Measurements from ENCODE around the gene C1orf115. TPM values are rescaled to one million over a fixed set of nuclear protein-coding genes. Genes with fewer than 3 reads are reported as not detected.

C1orf115 gene
- polyA plus RNA-seq, 1 donor (not counting 4 experiments of a cell fraction or from before 2014, with no cell fraction given), result 0.72 TPM

DNA sequence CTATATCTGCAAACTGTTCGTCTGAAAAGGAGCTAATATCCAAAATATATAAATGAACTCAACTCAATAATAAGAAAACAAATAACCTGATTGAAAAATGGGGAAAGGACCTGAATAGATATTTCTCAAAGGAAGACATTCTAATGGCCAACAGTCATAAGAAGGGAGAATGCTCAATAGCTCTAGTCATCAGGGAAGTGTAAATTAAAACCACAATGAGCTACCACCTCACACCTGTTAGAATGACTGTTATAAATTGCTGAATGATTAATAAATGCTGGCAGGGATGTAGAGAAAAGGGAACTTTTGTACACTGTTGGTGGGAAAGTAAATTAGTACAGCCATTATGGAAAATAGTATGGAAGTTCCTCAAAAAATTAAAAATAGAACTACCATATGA lies 21.2 kb upstream of the C1orf115 start:
- TF ChIP-seq EZH2 (IDR thresholded peaks at IDR 0.05; ENCODE audit: low read length), result no peak
- TF ChIP-seq, protein P1, sequence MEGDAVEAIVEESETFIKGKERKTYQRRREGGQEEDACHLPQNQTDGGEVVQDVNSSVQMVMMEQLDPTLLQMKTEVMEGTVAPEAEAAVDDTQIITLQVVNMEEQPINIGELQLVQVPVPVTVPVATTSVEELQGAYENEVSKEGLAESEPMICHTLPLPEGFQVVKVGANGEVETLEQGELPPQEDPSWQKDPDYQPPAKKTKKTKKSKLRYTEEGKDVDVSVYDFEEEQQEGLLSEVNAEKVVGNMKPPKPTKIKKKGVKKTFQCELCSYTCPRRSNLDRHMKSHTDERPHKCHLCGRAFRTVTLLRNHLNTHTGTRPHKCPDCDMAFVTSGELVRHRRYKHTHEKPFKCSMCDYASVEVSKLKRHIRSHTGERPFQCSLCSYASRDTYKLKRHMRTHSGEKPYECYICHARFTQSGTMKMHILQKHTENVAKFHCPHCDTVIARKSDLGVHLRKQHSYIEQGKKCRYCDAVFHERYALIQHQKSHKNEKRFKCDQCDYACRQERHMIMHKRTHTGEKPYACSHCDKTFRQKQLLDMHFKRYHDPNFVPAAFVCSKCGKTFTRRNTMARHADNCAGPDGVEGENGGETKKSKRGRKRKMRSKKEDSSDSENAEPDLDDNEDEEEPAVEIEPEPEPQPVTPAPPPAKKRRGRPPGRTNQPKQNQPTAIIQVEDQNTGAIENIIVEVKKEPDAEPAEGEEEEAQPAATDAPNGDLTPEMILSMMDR (optimal IDR thresholded peaks at IDR 0.05 in 1 of 3, IDR thresholded peaks at IDR 0.05 in 1 of 3, conservative IDR thresholded peaks at IDR 0.05 in 1 of 3; ENCODE audit: extremely low read depth in 1 of 3, insufficient read depth in 2 of 3, low read length in 3 of 3), result no peak
- Histone ChIP-seq H3K9me3 (ENCODE audit: control insufficient read depth, low read depth, low read length) (no peaks in the 10 kb centered on the region), H3K4me2 (ENCODE audit: control insufficient read depth, extremely low read depth, insufficient read depth, low read depth, low read length) (no peak overlapping the region), H3K4me3 (ENCODE audit: control insufficient read depth in 2 of 3, extremely low read depth in 1 of 3, insufficient read depth in 2 of 3, low read depth in 1 of 3, low read length in 3 of 3) (no peak overlapping the region), H3K27ac (ENCODE audit: control insufficient read depth, insufficient read depth, low read length) (no peak overlapping the region), H3K27me3 (ENCODE audit: control insufficient read depth, extremely low read depth, insufficient read depth, low read length) (no peaks in the 10 kb centered on the region), H2AFZ (ENCODE audit: control insufficient read depth, low read length) (no peak overlapping the region), H3K9me1 (ENCODE audit: control insufficient read depth, extremely low read depth, insufficient read depth, low read length) (no peaks in the 10 kb centered on the region), H3K4me1 (ENCODE audit: control insufficient read depth, extremely low read depth, insufficient read depth, low read length) (no peaks in the 10 kb centered on the region), H3K79me2 (ENCODE audit: control insufficient read depth, insufficient read depth, low read length) (no peaks in the 10 kb centered on the region), H3K36me3 (ENCODE audit: control insufficient read depth in 2 of 2, extremely low read depth in 1 of 2, insufficient read depth in 2 of 2, low read length in 2 of 2) (no peaks in the 10 kb centered on the region), H4K20me1 (ENCODE audit: control insufficient read depth, extremely low read depth, insufficient read depth, low read length) (no peaks in the 10 kb centered on the region), H3K9ac (ENCODE audit: control insufficient read depth, extremely low read depth, insufficient read depth, low read length) (no peak overlapping the region)
- DNase-seq (ENCODE audit: low read depth, low spot score) (no peak), FAIRE-seq (no peak)
- dilution Hi-C loops (cut with MboI; ENCODE audit: extremely low pct_ligation_motif_present, low sequenced_read_pairs), result no loop called here

DNA sequence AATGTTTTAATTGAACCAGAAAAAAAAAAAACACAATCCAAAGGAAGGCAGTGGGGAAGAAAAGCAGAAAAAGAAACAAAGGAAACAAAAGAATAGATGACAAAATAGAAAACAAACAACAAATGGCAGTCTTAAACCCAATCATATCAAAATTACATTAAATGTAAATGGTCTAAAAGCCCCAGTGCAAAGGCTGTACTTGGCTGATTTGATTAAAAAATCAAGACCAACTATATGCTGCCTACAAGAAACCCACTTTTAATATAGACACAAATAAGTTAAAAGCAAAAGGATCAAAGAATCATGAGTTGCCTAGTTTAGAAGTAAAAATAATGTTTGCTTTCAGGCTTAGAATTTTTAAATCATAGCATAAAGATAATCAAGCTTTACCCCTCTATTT lies 19.8 kb upstream of the C1orf115 start:
- TF ChIP-seq, protein P1 (optimal IDR thresholded peaks at IDR 0.05 in 1 of 3, IDR thresholded peaks at IDR 0.05 in 1 of 3, conservative IDR thresholded peaks at IDR 0.05 in 1 of 3; ENCODE audit: extremely low read depth in 1 of 3, insufficient read depth in 2 of 3, low read length in 3 of 3), result no peak
- TF ChIP-seq EZH2 (IDR thresholded peaks at IDR 0.05; ENCODE audit: low read length), result no peak
- dilution Hi-C loops (cut with MboI; ENCODE audit: extremely low pct_ligation_motif_present, low sequenced_read_pairs), result no loop called here
- Histone ChIP-seq H3K9me3 (ENCODE audit: control insufficient read depth, low read depth, low read length) (no peaks in the 10 kb centered on the region), H3K4me1 (ENCODE audit: control insufficient read depth, extremely low read depth, insufficient read depth, low read length) (no peaks in the 10 kb centered on the region), H3K9ac (ENCODE audit: control insufficient read depth, extremely low read depth, insufficient read depth, low read length) (no peak overlapping the region), H3K79me2 (ENCODE audit: control insufficient read depth, insufficient read depth, low read length) (no peaks in the 10 kb centered on the region), H3K9me1 (ENCODE audit: control insufficient read depth, extremely low read depth, insufficient read depth, low read length) (no peaks in the 10 kb centered on the region), H3K27me3 (ENCODE audit: control insufficient read depth, extremely low read depth, insufficient read depth, low read length) (no peaks in the 10 kb centered on the region), H3K27ac (ENCODE audit: control insufficient read depth, insufficient read depth, low read length) (no peak overlapping the region), H4K20me1 (ENCODE audit: control insufficient read depth, extremely low read depth, insufficient read depth, low read length) (no peaks in the 10 kb centered on the region), H3K4me3 (ENCODE audit: control insufficient read depth in 2 of 3, extremely low read depth in 1 of 3, insufficient read depth in 2 of 3, low read depth in 1 of 3, low read length in 3 of 3) (no peak overlapping the region), H2AFZ (ENCODE audit: control insufficient read depth, low read length) (no peak overlapping the region), H3K36me3 (ENCODE audit: control insufficient read depth in 2 of 2, extremely low read depth in 1 of 2, insufficient read depth in 2 of 2, low read length in 2 of 2) (no peaks in the 10 kb centered on the region), H3K4me2 (ENCODE audit: control insufficient read depth, extremely low read depth, insufficient read depth, low read depth, low read length) (no peak overlapping the region)
- DNase-seq (ENCODE audit: low read depth, low spot score), result no peak
- no peak for FAIRE-seq

Data from keratinocyte (primary cell).